ENCODE results near the gene OTOP2.

GRCh38 chr17:74903034-74903433 lies 21.0 kb upstream of the OTOP2 start:
- TF ChIP-seq EZH2 (IDR thresholded peaks at IDR 0.05; ENCODE audit: insufficient read depth, poor library complexity, severe bottlenecking) (no peak), EZH2phosphoT487 (IDR thresholded peaks at IDR 0.05; ENCODE audit: insufficient read depth, low read depth) (no peak)
